Measurements from ENCODE around the gene PTPRB.

- TF ChIP-seq, protein P1, sequence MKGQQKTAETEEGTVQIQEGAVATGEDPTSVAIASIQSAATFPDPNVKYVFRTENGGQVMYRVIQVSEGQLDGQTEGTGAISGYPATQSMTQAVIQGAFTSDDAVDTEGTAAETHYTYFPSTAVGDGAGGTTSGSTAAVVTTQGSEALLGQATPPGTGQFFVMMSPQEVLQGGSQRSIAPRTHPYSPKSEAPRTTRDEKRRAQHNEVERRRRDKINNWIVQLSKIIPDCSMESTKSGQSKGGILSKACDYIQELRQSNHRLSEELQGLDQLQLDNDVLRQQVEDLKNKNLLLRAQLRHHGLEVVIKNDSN (IDR thresholded peaks at IDR 0.05) = no peak
- TF ChIP-seq ZBTB7A (IDR thresholded peaks at IDR 0.05; ENCODE audit: low read depth) (no peak), TAF1 (IDR thresholded peaks at IDR 0.05; ENCODE audit: low read depth) (no peak), TEAD4 (IDR thresholded peaks at IDR 0.05) (no peak), YY1 (IDR thresholded peaks at IDR 0.05; ENCODE audit: low read depth) (no peak), MAX (IDR thresholded peaks at IDR 0.05) (no peak), RAD21 (IDR thresholded peaks at IDR 0.05; ENCODE audit: low read depth) (no peak), EP300 (IDR thresholded peaks at IDR 0.05; ENCODE audit: borderline replicate concordance) (no peak)
These were observed 167.9 kb downstream of the PTPRB start for GRCh38 chr12:70469221-70469820.
